Neutrophil (primary cell): ENCODE measurements around the gene BDKRB1.

ENCODE experiments used
- H3K27ac ChIP-seq: fragments of 200-600 bp; sonication (generic); 2 replicates; pipeline ENCODE4 v1.5.1; 2016; ENCODE audit warnings: mild to moderate bottlenecking, moderate library complexity
- H3K27me3 ChIP-seq: fragments of 200-600 bp; sonication (generic); 2 replicates; pipeline ENCODE4 v1.6.0; 2016; ENCODE audit warnings: mild to moderate bottlenecking
- H3K36me3 ChIP-seq: fragments of 200-600 bp; sonication (generic); 2 replicates; pipeline ENCODE4 v1.5.1; 2017
- H3K4me1 ChIP-seq, 2 experiments: fragments of 200-600 bp in 1 of 2; sonication (generic) in 1 of 2; 1 replicate in 1 of 2; 2 replicates in 1 of 2; pipeline versions ENCODE4 v1.5.1 to v1.6.1; 2013 to 2016; ENCODE audit warnings: low read depth in 1 of 2, low read length in 1 of 2, mild to moderate bottlenecking in 1 of 2, moderate library complexity in 1 of 2; ENCODE audit not compliant: control insufficient read depth in 1 of 2, insufficient read depth in 1 of 2
- H3K4me3 ChIP-seq, 2 experiments: fragments of 200-600 bp in 1 of 2; sonication (generic) in 1 of 2; 1 replicate in 1 of 2; 2 replicates in 1 of 2; pipeline ENCODE4 v1.5.1; 2013 to 2016; ENCODE audit warnings: low read depth in 1 of 2, low read length in 1 of 2, mild to moderate bottlenecking in 1 of 2, moderate library complexity in 1 of 2
- H3K9me3 ChIP-seq: fragments of 200-600 bp; sonication (generic); 2 replicates; pipeline ENCODE4 v1.5.1; 2016
- TF ChIP-seq, protein P1 (sequence below): fragments of 200-600 bp; sonication (generic); IDR thresholded peaks from 2 replicates; pipeline ENCODE4 v1.5.1; 2016; ENCODE audit warnings: antibody characterized with exemption

Gene BDKRB1

DNA sequence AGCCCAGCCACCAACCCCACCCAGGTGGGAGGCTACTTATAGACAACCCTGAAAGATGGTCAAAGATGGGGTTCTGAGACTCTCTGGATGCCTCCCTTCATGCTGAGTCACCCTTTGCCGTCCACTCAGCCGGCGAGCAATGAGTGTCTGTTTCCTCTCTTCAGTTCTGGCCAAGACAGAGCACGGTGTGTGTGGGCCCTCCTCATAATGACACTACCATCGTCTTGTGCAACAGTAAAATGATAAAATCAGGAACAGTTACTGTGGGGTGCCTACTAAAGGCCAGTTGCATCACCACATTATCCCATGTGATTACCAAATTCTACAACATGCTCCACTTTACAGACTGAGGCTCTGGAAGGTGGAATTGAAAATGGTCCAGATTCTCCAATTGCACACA, 7.0 kb upstream of the BDKRB1 start:
- Histone ChIP-seq H3K36me3 (no peaks in the 10 kb centered on the region), H3K4me3 (no peak overlapping the region), H3K4me1 (peaks cover 0 to 8% of the 10 kb centered on the region in 2 experiments), H3K27ac (no peak overlapping the region), H3K27me3 (no peaks in the 10 kb centered on the region), H3K9me3 (no peaks in the 10 kb centered on the region)
- TF ChIP-seq, protein P1, sequence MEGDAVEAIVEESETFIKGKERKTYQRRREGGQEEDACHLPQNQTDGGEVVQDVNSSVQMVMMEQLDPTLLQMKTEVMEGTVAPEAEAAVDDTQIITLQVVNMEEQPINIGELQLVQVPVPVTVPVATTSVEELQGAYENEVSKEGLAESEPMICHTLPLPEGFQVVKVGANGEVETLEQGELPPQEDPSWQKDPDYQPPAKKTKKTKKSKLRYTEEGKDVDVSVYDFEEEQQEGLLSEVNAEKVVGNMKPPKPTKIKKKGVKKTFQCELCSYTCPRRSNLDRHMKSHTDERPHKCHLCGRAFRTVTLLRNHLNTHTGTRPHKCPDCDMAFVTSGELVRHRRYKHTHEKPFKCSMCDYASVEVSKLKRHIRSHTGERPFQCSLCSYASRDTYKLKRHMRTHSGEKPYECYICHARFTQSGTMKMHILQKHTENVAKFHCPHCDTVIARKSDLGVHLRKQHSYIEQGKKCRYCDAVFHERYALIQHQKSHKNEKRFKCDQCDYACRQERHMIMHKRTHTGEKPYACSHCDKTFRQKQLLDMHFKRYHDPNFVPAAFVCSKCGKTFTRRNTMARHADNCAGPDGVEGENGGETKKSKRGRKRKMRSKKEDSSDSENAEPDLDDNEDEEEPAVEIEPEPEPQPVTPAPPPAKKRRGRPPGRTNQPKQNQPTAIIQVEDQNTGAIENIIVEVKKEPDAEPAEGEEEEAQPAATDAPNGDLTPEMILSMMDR, result no peak

DNA sequence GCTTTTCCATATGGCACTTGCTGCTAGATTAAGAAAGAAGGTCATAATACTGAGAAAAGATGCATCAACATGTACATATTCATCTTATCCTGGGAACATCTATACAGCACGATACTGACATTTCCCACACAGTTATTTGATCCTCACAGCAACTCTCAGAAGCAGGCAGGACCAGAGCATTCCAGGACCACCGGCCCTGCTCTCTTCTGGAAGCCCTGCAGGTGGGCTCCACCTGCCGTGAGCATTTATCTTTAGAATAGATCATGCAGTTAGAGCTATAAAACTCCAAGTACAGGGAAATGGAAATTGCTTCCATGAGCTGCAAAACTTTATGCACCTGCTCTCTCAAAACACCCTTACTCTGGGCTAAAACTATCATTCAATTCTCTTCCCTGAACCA, 5.5 kb upstream of the BDKRB1 start:
- H3K9me3 ChIP-seq, result no peaks in the 10 kb centered on the region
- H3K4me3 ChIP-seq, result no peak overlapping the region
- H3K27me3 ChIP-seq, result peaks cover 12% of the 10 kb centered on the region
- no peaks in the 10 kb centered on the region for H3K36me3 ChIP-seq
- TF ChIP-seq, protein P1, result no peak
- H3K4me1 ChIP-seq, result peaks cover 0 to 8% of the 10 kb centered on the region in 2 experiments
- H3K27ac ChIP-seq, result no peak overlapping the region

DNA sequence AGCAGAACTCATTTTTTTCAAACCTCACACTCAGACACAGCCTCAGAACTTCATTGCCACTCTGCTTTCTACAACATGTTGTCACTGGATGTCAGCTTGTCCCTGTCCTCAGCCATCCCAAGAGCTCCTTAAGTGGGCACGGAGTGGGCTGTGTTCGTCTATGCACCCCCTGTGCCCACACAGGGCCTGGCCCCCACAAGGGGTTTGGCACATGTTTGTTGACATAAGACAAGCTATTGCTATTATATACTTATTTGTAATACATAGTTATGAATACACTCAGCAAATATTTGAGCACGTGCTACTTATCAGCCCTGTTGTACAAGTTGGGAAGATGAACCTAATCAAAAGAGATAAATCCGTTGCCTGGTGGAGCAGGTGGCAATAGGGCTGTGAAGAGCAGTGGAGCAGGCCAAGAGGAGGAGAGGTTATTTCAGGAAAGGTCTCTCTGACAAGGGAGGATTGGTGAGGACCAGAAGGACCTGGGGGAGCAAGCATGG, 4.3 kb upstream of the BDKRB1 start:
- no peaks in the 10 kb centered on the region for H3K36me3 ChIP-seq
- H3K27ac ChIP-seq, result no peak overlapping the region
- H3K4me3 ChIP-seq, result no peak overlapping the region
- TF ChIP-seq, protein P1, result no peak
- peaks cover 24% of the 10 kb centered on the region for H3K27me3 ChIP-seq
- no peaks in the 10 kb centered on the region for H3K9me3 ChIP-seq
- peaks cover 0 to 8% of the 10 kb centered on the region in 2 experiments for H3K4me1 ChIP-seq

DNA sequence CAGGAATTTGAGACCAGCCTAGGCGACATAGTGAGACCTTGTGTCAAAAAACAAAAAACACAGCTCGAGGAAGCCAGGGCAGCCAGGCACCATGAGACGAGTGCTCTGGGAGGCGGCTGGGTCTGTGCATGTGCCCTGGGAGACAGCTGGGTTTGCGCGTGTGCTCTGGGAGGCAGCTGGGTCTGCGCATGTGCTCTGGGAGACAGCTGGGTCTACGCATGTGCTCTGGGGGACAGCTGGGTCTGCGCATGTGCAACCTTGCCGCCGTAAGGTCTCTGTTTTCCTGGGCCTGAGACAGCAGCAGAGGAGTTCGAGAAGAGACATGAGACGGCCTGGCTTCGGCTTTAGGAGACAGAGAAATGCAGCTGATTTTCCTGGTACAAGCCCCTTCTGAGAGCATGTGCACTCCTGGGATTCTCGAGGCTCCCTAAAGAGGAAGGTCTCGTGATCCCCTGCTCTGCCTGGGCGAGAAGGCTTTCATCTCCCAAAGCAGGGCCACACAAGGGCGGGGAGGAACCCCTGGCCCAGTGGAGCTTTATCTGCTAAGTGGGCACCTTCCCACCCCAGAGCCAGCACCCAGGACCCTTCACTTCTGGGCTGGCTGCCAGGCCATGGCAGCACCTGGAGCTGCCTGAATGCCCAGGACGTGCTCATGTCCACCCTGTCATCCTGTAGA, 3.5 kb upstream of the BDKRB1 start:
- Histone ChIP-seq H3K27me3 (peaks cover 31% of the 10 kb centered on the region), H3K4me3 (no peak overlapping the region), H3K4me1 (peaks cover 0 to 8% of the 10 kb centered on the region in 2 experiments), H3K36me3 (no peaks in the 10 kb centered on the region), H3K27ac (no peak overlapping the region), H3K9me3 (no peaks in the 10 kb centered on the region)
- TF ChIP-seq, protein P1, result no peak

DNA sequence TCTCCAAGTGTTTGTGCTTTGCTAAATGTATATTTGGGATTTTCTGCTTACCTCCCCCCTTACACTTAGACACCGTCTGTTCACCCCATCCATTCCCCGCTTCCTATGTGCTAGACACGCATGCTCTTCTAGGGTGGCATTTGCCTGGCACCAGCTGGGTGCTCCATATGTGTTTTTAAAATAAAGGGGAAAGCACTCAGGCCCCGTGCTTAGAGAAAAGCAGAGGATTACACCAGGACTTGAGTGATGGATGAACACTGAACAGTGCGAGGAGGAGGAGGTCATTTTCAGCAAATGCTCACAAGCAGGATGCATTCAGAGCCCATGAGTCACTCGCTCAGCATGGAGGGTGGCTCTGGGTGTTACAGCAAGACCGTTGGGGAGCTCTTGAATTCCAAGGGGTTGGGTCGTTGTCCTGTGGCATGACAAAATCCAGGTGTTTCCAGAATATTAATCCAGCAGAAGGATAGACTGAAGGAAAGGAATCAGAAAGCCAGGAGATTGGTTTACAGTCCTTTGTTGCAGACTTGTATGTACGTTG, 2.9 kb upstream of the BDKRB1 start:
- Histone ChIP-seq H3K4me3 (no peak overlapping the region), H3K27ac (no peak overlapping the region), H3K9me3 (no peaks in the 10 kb centered on the region), H3K4me1 (peaks cover 0 to 8% of the 10 kb centered on the region in 2 experiments), H3K36me3 (no peaks in the 10 kb centered on the region), H3K27me3 (peaks cover 38% of the 10 kb centered on the region)
- TF ChIP-seq, protein P1, result no peak
